Skin epidermis (tissue), 12 donors: ENCODE data around the gene BTLA.
"Not testable (repeated sequence)": the region's sequence is repeated elsewhere in the genome, so short reads cannot be mapped to it uniquely, and the experiment has no call there.

ENCODE experiments used
- H3K27ac ChIP-seq, 21 experiments: fragments of 200-600 bp; sonication (generic) in 11 of 21; one replicate each; pipeline ENCODE4 v1.5.0; 2020; ENCODE audit warnings: mild to moderate bottlenecking in 3 of 21, inconsistent platforms in 2 of 21, moderate library complexity in 2 of 21
- H3K4me3 ChIP-seq, 7 experiments: fragments of 200-600 bp; sonication (generic) in 2 of 7; one replicate each; pipeline ENCODE4 v1.5.0; 2020; ENCODE audit warnings: inconsistent platforms in 2 of 7, mild to moderate bottlenecking in 2 of 7, moderate library complexity in 1 of 7

BTLA gene

DNA sequence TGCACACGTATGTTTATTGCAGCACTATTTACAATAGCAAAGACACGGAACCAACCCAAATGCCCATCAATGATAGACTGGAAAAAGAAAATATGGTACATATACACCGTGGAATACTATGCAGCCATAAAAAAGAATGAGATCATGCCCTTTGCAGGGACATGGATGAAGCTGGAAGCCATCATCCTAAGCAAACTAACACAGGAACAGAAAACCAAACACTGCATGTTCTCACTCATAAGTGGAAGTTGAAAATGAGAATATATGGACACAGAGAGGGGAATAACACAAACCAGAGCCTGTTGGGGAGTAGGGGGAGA lies 4.9 kb downstream of the BTLA start:
- not testable (repeated sequence) for H3K27ac ChIP-seq, H3K4me3 ChIP-seq

DNA sequence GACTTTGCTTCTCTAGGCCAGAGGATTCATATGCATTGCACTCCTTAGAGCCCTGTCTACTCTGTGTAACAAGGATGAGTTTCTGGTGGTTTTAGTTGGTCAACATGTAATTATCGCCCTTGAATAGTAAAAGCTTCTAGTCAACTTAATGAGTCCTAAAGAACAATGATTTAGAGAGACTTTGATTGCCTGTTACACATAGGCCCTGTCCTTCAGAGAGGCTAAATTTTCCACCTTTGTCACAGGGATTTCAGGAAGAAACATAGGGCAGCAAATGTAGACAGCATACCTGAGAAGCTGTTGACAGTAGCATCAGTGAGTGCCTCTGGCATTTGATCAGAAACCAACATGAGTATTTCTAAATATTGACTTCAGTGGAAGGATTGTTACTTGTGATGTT lies 7.1 kb downstream of the BTLA start:
- H3K27ac ChIP-seq, result no peak overlapping the region
- H3K4me3 ChIP-seq, result no peak overlapping the region

DNA sequence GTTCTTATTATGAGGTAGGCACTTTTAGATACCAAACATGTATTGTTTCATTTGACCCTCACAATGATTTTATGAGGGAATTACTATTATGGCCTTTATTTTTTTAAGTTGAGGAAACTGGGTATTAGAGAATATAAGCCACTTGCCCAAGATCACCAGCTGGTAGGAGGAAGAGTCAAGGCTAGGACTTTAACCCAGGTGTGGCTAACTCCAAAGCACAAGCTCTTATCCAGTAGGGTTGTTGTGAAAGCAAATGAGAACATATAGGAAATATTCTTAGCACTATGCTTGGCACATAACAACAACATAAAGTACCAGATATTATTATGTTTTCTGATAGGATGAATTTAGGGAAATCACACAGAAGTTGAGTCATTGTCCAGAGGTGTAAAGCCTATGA lies 7.9 kb downstream of the BTLA start:
- Histone ChIP-seq H3K4me3 (no peak overlapping the region), H3K27ac (no peak overlapping the region)

DNA sequence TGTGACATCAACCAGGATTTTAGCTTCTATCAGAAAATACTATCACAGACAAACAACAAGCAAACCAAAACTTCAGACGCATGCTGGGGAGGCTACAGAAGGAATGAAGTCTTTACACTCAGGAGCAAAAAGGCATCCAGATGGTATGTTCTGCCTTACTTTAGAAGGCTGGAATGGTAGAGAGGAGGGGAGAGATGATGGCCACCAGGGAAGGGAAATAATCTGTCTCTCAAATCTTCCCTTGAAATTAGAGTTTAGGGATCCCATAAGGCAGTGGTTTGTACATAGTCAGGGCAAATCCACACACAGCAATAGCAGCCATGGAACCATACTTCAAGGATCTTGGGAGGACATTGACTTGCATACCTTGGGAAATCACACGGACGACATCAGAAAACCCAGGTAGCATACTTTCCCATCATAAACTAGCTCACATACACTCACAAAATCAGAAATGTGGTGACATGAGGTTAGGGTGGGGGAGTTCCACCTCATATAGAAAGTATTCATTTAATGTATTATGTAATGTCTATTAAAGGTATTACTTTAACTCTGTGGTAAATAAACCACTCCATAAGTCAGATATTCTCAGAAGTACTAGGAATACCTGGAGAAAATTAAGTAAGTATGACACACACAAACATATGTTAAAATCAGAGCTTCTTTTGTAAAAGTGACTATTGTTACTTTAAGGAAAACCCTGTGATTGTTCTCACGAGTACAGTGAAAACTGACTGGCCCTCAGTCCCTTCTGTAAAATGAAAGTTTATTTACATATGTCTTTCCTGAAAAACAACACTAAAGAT lies 9.4 kb downstream of the BTLA start:
- Histone ChIP-seq H3K4me3 (no peak overlapping the region), H3K27ac (no peak overlapping the region)

DNA sequence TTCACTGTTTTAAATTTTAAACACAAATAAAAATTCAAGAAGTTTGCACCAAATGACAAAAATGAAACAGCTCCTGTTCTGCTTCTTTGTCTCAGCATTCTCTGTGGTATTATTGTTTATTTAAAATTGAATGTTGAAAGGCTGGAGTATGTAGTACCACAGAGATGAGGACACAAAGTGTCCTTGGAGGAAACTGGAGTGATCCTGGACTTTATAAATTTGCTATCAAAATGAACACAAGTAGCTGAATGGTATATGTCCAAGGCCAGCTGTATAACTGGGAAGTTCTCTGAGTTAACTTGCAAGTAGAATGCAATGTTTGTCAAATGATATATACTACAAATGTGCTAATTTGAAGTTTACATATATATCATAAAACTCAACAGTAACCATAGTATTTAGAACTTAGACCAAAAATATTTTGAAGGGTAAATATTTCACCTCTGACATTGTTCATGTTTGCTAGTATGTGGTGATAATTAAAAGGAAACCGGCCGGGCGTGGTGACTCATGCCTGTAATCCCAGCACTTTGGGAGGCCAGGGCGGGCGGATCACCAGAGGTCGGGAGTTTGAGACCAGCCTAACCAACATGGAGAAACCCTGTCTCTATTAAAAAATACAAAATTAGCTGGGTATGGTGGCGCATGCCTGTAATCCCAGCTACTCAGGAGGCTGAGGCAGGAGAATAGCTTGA lies 12.3 kb downstream of the BTLA start:
- no peak overlapping the region for H3K27ac ChIP-seq

DNA sequence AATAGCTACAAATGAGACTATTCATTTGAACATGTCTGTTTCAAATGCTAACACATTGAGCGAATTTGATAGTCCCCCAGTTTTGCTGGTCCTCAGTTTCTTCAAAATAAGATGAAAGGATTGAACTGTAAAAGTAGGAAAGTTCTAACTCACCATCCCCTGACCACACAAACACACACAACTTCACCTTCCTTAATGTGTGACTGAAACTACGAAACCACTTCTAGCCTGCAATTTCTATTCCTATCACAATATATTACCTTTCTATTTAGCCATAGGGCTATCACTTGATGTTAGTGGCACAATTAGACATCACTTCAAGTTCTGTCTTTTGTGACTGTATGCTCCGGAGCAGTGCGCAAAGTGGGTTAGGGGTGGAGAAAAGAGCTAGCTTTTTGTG lies 14.9 kb downstream of the BTLA start:
- Histone ChIP-seq H3K27ac (no peak overlapping the region), H3K4me3 (no peak overlapping the region)

More for the DNA sequence above, 12.3 kb downstream of the BTLA start:
- H3K4me3 ChIP-seq, result no peak overlapping the region

DNA sequence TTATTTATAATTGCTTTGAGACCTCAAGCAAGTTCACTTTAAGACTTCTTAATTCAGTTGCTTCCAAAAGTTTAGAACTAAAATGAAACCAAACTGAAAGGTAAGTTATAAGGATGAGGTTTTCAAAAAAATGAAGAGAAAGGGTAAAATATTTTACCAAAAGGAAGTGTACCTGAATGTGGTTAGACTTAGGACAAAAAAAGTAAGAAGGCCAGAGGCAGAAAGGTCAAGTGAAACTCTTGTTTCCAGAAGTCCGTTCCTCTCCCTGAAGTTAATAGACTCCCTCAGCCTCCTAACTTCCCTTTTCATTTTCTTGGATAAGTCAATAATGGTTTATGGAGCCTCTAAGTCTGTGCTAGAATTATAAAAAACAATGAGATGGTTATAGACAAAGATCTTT lies 16.6 kb downstream of the BTLA start:
- H3K27ac ChIP-seq, result peak overlapping the region in 1 of 21 experiments; percentile 4
- H3K4me3 ChIP-seq, result no peak overlapping the region

DNA sequence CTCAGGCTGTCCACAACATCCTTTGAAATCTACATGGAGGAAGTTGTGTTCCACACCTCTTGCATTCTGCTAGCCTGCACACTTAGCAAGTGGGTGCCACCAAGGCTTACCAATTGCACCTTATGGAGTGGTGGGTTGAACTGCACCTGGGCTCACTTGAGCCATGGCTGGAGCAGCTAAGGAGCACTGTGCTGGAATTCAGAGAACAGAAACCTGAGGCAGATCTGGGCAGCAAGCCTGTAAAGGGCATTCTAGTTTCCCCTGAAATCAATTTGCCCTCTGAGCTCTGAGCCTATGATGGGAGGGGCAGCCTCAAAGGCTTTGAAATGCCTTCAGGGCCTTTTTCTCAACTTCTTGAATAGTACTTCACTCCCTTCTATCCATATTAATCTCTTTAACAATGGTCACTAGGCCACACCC lies 18.0 kb downstream of the BTLA start:
- H3K4me3 ChIP-seq, result no peak overlapping the region
- peak overlapping the region in 1 of 21 experiments; percentile 27 for H3K27ac ChIP-seq

DNA sequence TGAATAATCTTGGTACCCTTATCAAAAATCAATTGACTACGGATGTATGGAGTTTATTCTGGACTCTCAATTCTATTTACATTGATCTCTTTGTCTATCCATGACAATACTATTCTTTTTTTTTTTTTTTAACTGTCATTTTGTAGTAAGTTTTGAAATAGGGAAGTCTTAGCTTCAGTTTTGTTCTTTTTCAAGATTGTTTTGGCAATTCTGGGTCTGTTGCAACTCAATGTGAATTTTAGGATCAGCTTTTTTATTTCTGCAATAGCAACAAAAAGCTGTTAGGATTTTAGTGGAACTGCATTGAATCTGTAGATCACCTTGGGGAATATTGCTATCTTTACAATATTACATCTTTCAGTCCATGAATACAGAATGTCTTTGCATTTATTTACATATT lies 21.4 kb downstream of the BTLA start:
- H3K4me3 ChIP-seq, result no peak overlapping the region
- H3K27ac ChIP-seq, result no peak overlapping the region

DNA sequence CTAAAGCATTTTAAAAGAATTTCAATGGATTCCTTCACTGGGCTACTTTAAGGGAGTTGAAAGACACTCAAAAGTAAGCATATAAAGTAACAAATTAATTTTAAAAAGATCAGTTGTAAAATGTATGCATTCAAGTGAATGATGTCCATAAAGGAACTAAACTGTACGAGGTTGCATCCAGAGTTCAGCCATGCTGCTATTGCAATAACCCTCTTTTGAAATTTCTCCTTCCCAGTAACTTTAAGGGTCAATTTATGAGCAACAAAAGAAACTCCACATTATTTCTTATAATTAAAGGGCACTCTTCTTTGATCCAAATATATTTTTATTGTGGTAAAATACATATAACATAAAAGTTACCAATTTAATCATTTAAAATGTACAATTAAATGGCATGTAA lies 22.9 kb downstream of the BTLA start:
- Histone ChIP-seq H3K4me3 (no peak overlapping the region), H3K27ac (no peak overlapping the region)

DNA sequence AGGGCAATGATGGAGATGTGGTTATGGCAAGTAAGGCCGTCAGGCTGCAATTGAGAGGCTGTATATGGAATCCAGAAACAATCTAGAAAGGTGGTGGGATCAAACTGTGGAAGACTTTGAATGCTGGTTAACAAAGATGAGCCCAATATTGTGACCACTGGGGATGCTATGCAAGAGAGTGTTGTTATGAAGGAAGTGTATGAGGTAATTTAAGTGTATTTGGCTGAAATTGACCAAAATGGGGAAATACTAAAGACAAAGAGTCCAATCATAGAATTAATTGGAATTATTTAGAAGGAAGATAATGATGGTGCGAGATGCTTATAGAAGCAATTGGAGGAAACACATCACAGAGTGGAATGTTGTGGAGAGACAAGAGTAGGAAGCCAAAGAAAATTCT lies 24.5 kb downstream of the BTLA start:
- H3K4me3 ChIP-seq, result no peak overlapping the region

DNA sequence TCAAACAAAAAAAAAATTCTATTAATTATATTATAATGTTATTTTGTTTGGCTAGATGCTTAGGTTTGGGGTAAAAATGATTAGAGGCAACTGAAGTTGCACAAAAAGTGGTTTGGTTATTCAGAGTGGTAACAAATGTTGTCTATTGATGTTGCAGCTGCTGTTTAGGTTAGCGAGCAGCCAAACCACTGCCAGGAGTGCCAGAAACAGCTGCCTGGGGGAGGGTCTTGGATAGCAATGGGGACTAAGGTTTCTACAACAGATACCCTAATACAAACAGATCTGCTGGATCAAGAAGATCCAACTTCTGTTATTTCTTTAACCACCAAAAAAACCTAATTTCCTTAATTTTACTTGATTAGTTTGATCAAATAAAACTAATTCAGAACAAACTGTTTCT lies 26.6 kb downstream of the BTLA start:
- no peak overlapping the region for H3K4me3 ChIP-seq
- H3K27ac ChIP-seq, result peak overlapping the region in 1 of 21 experiments; percentile 14

More for the DNA sequence above, 24.5 kb downstream of the BTLA start:
- H3K27ac ChIP-seq, result no peak overlapping the region

DNA sequence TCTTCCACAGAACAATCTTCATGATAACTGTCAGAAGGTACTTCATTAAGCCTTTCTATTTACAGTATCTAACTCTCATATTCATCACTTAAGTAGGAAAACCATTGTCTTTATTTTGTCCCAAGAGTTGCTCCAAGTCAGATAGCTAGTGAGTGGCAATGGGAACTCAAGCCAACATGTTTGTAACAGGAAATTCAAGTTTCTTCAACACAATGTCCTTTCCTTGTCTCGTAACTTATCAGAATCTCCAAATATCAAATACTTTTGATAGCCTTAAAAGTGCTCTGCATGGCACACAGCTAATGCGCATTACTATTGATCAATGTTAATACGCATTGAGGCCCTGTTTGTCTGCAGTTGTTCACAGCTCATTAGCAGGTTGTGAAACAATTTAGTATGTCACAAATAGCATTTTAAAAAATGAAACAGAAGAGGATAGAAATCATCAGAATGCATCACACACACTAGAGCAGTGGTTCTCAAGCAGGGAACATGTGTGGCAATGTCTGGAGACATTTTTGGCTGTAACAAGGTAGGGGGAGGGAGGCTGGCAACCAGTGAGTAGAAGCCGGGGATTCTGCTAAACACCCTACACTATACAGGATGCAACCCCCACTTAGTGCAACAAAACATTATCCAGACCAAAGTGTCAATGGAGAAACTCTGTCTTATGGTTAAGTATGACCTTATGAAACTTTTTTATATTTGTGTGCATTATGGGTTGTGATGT lies 27.5 kb downstream of the BTLA start:
- Histone ChIP-seq H3K27ac (peak overlapping the region in 1 of 21 experiments; percentile 6), H3K4me3 (no peak overlapping the region)

DNA sequence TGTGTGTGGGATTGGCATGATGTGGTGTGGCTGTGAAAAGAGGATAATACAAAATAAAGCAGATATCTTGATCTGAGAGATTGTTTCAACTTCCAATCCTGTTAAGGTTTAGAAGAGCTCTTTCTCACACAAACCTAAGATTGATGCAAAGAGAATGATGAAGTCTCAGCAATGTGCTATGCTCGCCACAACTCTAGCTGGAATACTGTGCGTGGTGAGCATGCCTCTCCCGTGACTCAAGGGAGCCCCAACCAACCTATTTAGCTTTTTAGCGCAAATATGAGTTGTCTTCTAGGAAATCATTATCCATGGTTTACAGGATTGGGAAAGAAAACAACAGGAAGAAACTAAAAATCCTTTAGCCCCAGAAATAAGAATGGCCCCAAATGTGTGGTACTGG lies 28.5 kb downstream of the BTLA start:
- Histone ChIP-seq H3K27ac (no peak overlapping the region), H3K4me3 (no peak overlapping the region)

DNA sequence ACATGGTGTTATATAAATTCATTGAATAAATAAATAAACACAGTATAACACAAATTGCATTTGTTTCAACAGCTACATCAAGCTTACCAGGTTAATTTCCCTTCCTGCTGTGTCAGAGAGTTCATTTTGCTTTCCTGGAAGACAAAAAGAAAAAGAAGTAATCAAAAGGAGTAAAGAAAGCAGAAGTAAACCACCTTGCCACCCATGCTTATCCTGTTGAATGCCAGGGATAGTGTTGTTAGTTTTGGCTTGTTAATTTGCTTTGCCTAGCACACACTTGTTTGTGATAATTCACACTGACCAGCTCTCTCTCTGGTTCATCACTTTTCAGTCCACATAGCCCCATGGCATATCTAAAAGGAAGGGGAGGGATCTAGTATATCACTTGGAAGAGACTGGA lies 29.6 kb downstream of the BTLA start:
- no peak overlapping the region for H3K27ac ChIP-seq
- no peak overlapping the region for H3K4me3 ChIP-seq

DNA sequence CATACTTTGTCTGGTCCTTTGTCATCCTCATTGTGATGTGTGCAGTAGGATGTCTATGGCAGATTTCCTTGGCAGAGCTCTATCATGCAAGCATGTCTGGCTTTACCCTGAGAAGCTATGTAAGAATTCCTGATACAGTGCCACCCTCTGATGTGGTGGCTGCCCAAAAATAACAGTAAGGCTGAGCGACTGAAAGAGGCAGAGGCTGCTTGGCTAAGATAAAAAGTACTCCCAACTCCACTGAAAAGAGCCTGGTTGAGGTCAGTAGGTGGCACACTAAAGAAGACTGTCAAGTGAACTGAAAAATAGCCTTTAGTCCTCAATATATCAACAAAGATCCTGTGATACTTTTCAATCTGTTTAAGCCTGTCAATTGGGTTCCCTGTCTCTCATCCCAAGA lies 31.7 kb downstream of the BTLA start:
- no peak overlapping the region for H3K4me3 ChIP-seq
- no peak overlapping the region for H3K27ac ChIP-seq

DNA sequence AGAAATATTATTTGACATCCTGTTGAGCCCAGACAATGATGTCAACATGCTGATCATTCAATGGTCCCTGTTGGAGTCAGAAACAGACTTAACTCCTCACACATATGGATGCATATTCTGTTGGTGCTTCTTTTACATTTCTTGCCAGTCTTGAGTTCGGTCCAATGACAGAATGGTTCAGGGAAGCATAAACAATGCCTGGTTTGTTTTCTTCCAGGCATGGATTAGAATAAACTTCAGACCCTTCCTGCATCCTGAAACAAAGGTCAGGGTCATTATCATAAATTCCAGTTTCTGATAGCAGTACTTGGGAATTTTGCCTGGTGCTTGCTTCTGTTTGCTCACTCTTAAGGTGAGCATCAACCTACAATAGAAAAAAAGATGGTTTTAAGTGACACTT lies 33.3 kb downstream of the BTLA start:
- Histone ChIP-seq H3K27ac (no peak overlapping the region), H3K4me3 (no peak overlapping the region)

DNA sequence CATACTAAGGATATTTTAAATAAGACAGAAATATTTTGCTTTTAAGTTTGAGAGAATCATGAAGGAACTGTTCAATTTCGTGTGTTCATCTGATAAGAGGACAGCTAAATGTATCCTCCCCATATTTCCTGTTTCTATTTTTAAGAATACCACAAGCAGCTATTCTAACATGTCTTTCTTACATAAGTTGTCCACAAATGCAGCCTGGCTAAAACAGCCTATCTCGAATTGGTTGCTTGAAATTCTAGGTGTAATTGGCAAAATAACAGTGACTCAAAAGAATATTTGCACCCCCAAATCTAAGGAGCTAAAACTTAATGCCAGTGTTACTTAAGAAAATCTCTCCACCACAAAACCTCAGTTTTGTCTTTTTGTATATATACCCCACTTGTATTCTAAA lies 35.0 kb downstream of the BTLA start:
- peak overlapping the region in 3 of 21 experiments; percentile 23 to 31 (median 24) for H3K27ac ChIP-seq

DNA sequence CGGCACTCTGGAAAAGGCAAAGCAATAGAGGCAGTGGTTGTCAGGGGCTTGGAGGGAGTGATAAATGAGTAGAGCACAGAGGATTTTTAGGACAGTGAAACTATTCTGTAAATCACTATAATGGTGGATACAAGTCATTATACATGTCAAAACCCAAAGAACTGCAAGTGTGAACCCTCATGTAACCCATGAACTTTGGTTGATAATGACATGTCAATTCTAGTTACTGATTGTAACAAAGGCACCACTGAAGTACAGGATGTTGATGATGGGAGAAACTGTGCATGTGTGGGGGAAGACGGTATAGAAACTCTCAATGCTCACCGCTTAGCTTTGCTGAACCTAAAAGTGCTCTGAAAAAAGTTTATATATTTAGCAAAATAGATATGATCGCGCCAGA lies 36.0 kb downstream of the BTLA start:
- no peak overlapping the region for H3K4me3 ChIP-seq
- H3K27ac ChIP-seq, result peak overlapping the region in 1 of 21 experiments; percentile 45

More for the DNA sequence above, 35.0 kb downstream of the BTLA start:
- H3K4me3 ChIP-seq, result no peak overlapping the region

DNA sequence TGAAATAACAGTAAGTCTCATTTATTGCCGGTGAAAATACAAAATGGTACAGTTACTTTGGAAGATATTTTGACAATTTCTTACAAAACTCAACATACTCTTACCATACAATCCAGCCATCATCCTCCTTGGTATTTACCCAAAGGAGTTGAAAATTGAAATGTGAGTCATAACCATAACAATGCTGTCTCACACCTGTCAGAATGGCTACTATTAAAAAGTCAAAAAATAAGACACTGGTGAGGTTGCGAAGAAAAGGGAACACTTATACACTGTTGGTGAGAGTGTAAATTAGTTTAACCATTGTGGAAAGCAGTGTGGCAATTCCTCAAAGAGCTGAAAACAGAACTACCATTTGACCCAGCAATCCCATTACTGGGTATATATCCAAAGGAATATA lies 37.5 kb downstream of the BTLA start:
- not testable (repeated sequence) for H3K4me3 ChIP-seq, H3K27ac ChIP-seq
